ENCODE results near the gene ENTPD5. TPM values are rescaled to one million over a fixed set of nuclear protein-coding genes. Genes with fewer than 3 reads are reported as not detected.
"Not testable (repeated sequence)": the region's sequence is repeated elsewhere in the genome, so short reads cannot be mapped to it uniquely, and the experiment has no call there.

ENTPD5 gene
- total RNA-seq, 1 experiment from 2014 or later = 6.8 TPM

DNA sequence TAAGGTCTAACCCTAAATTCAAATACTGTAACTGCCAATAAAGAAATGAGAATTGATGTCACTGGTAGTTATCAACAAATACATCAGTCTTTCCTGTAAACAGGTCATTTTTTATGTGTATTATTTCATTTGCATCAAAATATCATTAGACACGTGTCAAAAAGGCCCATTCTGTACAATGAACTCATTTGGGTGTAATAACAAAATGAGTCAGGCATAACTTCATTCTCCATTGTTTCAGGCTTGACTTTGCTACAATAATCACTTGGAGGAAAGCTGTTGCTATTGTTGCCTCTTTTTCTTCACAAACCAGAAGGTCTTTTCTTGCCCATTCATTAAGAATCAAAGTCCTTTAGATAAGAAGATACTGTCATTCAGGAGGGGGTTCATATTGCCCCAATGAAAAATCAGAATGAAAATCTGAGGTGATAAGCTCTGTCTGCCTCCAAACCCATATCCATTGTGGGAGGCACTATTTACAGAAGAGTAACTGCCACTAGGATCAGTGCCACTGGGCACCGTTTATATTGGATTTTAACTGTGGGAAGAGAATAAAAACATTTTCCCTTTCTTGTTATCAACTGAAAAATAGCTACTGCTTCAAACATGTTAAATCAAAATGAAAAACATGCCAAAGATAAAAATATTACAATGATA, 10.1 kb downstream of the ENTPD5 start:
- H3K4me2 ChIP-seq (ENCODE audit: insufficient read depth, insufficient read length, low read length) = no peak overlapping the region
- peaks cover 0 to 32% (median 4%) of the 10 kb centered on the region in 3 experiments; a peak in 3 of 7 replicates for H3K36me3 Mint-ChIP-seq (ENCODE audit: insufficient read depth in 1 of 3, low read depth in 3 of 3)
- WGBS (ENCODE audit: extremely low coverage, insufficient read length, low lambda C conversion rate) = no CpG with 5 or more reads among the region's 2 CpGs

DNA sequence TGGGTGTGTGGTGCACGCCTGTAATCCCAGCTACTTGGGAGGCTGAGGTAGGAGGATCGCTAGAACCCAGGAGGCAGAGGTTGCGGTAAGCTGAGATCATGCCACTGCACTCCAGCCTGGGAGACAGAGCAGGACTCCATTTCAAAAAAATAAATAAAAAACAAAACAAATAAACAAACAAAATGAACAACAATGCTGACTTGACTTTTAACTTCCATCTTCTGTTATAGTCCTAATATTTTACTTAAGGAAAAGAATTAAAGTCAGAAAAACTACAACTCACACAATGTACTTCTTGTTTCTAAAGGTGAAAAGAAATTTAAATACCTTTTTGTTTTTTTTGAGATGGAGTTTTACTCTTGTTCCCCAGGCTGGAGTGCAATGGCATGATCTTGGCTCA, 13.4 kb downstream of the ENTPD5 start:
- not testable (repeated sequence) for H4K91ac ChIP-seq (ENCODE audit: insufficient read length, low read depth, low read length); H2AFZ ChIP-seq (ENCODE audit: low read length); H4K8ac ChIP-seq (replicated peaks; ENCODE audit: insufficient read length, low read depth, low read length); H3T11ph ChIP-seq (ENCODE audit: low read length); H4K5ac ChIP-seq (ENCODE audit: insufficient read length, low read depth, low read length); H3K9ac ChIP-seq (ENCODE audit: extremely low read depth, insufficient read length, low read length); H3K27ac Mint-ChIP-seq; H3K4me2 ChIP-seq (ENCODE audit: insufficient read depth, insufficient read length, low read length); H2BK5ac ChIP-seq (ENCODE audit: insufficient read length, low read length); H3K4ac ChIP-seq (ENCODE audit: low read depth, low read length); H3K18ac ChIP-seq (ENCODE audit: insufficient read length, low read depth, low read length); H2BK120ac ChIP-seq (ENCODE audit: low read depth, low read length, poor library complexity, severe bottlenecking); H3K27me3 ChIP-seq (ENCODE audit: insufficient read depth, low read length); H2BK15ac ChIP-seq (ENCODE audit: low read depth, low read length); DNase-seq; H3K4me3 Mint-ChIP-seq; H3K4me1 Mint-ChIP-seq; H3K27me3 Mint-ChIP-seq (ENCODE audit: low read depth); H3K9me3 ChIP-seq (ENCODE audit: control insufficient read depth, low read depth, low read length); H3K4me1 ChIP-seq (ENCODE audit: insufficient read depth, low read length); H2AK5ac ChIP-seq (ENCODE audit: insufficient read length, low read length); H3K23me2 ChIP-seq (ENCODE audit: insufficient read length, low read depth, low read length, poor library complexity, severe bottlenecking); H3K14ac ChIP-seq (ENCODE audit: insufficient read depth, low read length); H3K27ac ChIP-seq (ENCODE audit: insufficient read length, low read depth, low read length); H2BK12ac ChIP-seq (ENCODE audit: insufficient read length, low read depth, low read length); H4K20me1 ChIP-seq (ENCODE audit: control insufficient read depth, insufficient read depth, insufficient read length); H3K56ac ChIP-seq (ENCODE audit: insufficient read length, low read depth, low read length); H2BK20ac ChIP-seq (ENCODE audit: low read depth, low read length, poor library complexity, severe bottlenecking); H3K9me3 Mint-ChIP-seq; H3K79me1 ChIP-seq (ENCODE audit: insufficient read depth, low read depth, low read length, poor library complexity, severe bottlenecking); H3K23ac ChIP-seq (ENCODE audit: insufficient read length, low read depth, low read length); H3K79me2 ChIP-seq (ENCODE audit: insufficient read depth, low read length)
- no CpG with 5 or more reads among the region's 3 CpGs for WGBS (ENCODE audit: extremely low coverage, insufficient read length, low lambda C conversion rate)
- H3K36me3 Mint-ChIP-seq (ENCODE audit: insufficient read depth in 1 of 3, low read depth in 3 of 3) = peaks cover 0 to 29% (median 4%) of the 10 kb centered on the region in 3 experiments; a peak in 3 of 7 replicates

More for the DNA sequence above, 10.1 kb downstream of the ENTPD5 start:
- Histone ChIP-seq H2BK20ac (ENCODE audit: low read depth, low read length, poor library complexity, severe bottlenecking) (no peak overlapping the region), H3K9ac (ENCODE audit: extremely low read depth, insufficient read length, low read length) (no peak overlapping the region), H3K4ac (ENCODE audit: low read depth, low read length) (no peak overlapping the region), H4K91ac (ENCODE audit: insufficient read length, low read depth, low read length) (no peak overlapping the region), H3K79me2 (ENCODE audit: insufficient read depth, low read length) (no peaks in the 10 kb centered on the region), H3K27me3 (ENCODE audit: insufficient read depth, low read length) (no peaks in the 10 kb centered on the region), H4K8ac (replicated peaks; ENCODE audit: insufficient read length, low read depth, low read length) (no peak overlapping the region), H3T11ph (ENCODE audit: low read length) (no peak overlapping the region), H3K18ac (ENCODE audit: insufficient read length, low read depth, low read length) (no peak overlapping the region), H4K5ac (ENCODE audit: insufficient read length, low read depth, low read length) (no peak overlapping the region), H2BK12ac (ENCODE audit: insufficient read length, low read depth, low read length) (no peak overlapping the region), H3K4me1 (ENCODE audit: insufficient read depth, low read length) (no peaks in the 10 kb centered on the region), H3K23me2 (ENCODE audit: insufficient read length, low read depth, low read length, poor library complexity, severe bottlenecking) (no peaks in the 10 kb centered on the region), H3K56ac (ENCODE audit: insufficient read length, low read depth, low read length) (no peak overlapping the region), H3K23ac (ENCODE audit: insufficient read length, low read depth, low read length) (no peak overlapping the region), H3K14ac (ENCODE audit: insufficient read depth, low read length) (no peak overlapping the region), H2BK5ac (ENCODE audit: insufficient read length, low read length) (no peak overlapping the region), H2BK15ac (ENCODE audit: low read depth, low read length) (no peak overlapping the region), H2AFZ (ENCODE audit: low read length) (no peak overlapping the region), H2BK120ac (ENCODE audit: low read depth, low read length, poor library complexity, severe bottlenecking) (no peak overlapping the region), H4K20me1 (ENCODE audit: control insufficient read depth, insufficient read depth, insufficient read length) (no peaks in the 10 kb centered on the region), H3K79me1 (ENCODE audit: insufficient read depth, low read depth, low read length, poor library complexity, severe bottlenecking) (no peaks in the 10 kb centered on the region), H3K9me3 (ENCODE audit: control insufficient read depth, low read depth, low read length) (no peaks in the 10 kb centered on the region), H2AK5ac (ENCODE audit: insufficient read length, low read length) (no peak overlapping the region), H3K27ac (ENCODE audit: insufficient read length, low read depth, low read length) (no peak overlapping the region)
- Mint-ChIP-seq H3K27me3 (ENCODE audit: low read depth) (no peaks in the 10 kb centered on the region), H3K4me3 (no peak overlapping the region), H3K27ac (no peak overlapping the region), H3K9me3 (no peaks in the 10 kb centered on the region), H3K4me1 (no peaks in the 10 kb centered on the region)
- no peak for DNase-seq
- TF ChIP-seq, protein P1, sequence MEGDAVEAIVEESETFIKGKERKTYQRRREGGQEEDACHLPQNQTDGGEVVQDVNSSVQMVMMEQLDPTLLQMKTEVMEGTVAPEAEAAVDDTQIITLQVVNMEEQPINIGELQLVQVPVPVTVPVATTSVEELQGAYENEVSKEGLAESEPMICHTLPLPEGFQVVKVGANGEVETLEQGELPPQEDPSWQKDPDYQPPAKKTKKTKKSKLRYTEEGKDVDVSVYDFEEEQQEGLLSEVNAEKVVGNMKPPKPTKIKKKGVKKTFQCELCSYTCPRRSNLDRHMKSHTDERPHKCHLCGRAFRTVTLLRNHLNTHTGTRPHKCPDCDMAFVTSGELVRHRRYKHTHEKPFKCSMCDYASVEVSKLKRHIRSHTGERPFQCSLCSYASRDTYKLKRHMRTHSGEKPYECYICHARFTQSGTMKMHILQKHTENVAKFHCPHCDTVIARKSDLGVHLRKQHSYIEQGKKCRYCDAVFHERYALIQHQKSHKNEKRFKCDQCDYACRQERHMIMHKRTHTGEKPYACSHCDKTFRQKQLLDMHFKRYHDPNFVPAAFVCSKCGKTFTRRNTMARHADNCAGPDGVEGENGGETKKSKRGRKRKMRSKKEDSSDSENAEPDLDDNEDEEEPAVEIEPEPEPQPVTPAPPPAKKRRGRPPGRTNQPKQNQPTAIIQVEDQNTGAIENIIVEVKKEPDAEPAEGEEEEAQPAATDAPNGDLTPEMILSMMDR (conservative IDR thresholded peaks at IDR 0.05) = no peak
